ENCODE measurements around the gene AUTS2.
"Not testable (repeated sequence)": the region's sequence is repeated elsewhere in the genome, so short reads cannot be mapped to it uniquely, and the experiment has no call there.

GRCh38 chr7:70729553-70730157 is 1131.4 kb downstream of the AUTS2 start:
- TF ChIP-seq NFE2L1 (CRISPR knock-in tag; IDR thresholded peaks at IDR 0.05); SP1 (CRISPR knock-in tag; conservative IDR thresholded peaks at IDR 0.05); CTCF (IDR thresholded peaks at IDR 0.05): not testable (repeated sequence)
